KMS-11 (cell line): Measurements from ENCODE around the gene ASB15.

Experiments used
- H2AFZ ChIP-seq: fragments of 200-600 bp; sonication (generic); 2 replicates; pipeline ENCODE4 v1.6.1; 2016; ENCODE audit warnings: antibody characterized with exemption, mixed run types, low read depth
- H3K27ac ChIP-seq: fragments of 200-600 bp; sonication (generic); 2 replicates; pipeline ENCODE4 v1.6.1; 2016; ENCODE audit warnings: mild to moderate bottlenecking, mixed run types
- H3K27me3 ChIP-seq: fragments of 200-600 bp; sonication (generic); 2 replicates; pipeline ENCODE4 v1.6.1; 2017; ENCODE audit warnings: mild to moderate bottlenecking, low read depth, mixed run types, moderate library complexity; ENCODE audit not compliant: insufficient read depth
- H3K36me3 ChIP-seq: fragments of 200-600 bp; sonication (generic); 2 replicates; pipeline ENCODE4 v1.6.1; 2017; ENCODE audit warnings: mild to moderate bottlenecking, mixed run types; ENCODE audit not compliant: insufficient read depth
- H3K4me1 ChIP-seq: fragments of 200-600 bp; sonication (generic); 2 replicates; pipeline ENCODE4 v1.6.1; 2016; ENCODE audit warnings: mild to moderate bottlenecking, low read depth, mixed run types; ENCODE audit not compliant: poor library complexity, severe bottlenecking
- H3K4me2 ChIP-seq: fragments of 200-600 bp; sonication (generic); 2 replicates; pipeline ENCODE4 v1.7.0; 2016; ENCODE audit warnings: mild to moderate bottlenecking, mixed run types
- H3K4me3 ChIP-seq: fragments of 200-600 bp; sonication (generic); IDR thresholded peaks from 2 replicates; pipeline ENCODE4 v1.6.1; 2017; ENCODE audit warnings: low read depth, low read length, mixed read lengths; ENCODE audit not compliant: insufficient read depth
- H3K79me2 ChIP-seq: fragments of 200-600 bp; sonication (generic); 2 replicates; pipeline ENCODE4 v1.6.1; 2016; ENCODE audit warnings: low read depth, mixed run types; ENCODE audit not compliant: insufficient read depth
- H3K9ac ChIP-seq: fragments of 200-600 bp; sonication (generic); 2 replicates; pipeline ENCODE4 v1.6.1; 2016; ENCODE audit warnings: mild to moderate bottlenecking, mixed run types
- H4K20me1 ChIP-seq: fragments of 200-600 bp; sonication (generic); 2 replicates; pipeline ENCODE4 v1.6.1; 2016; ENCODE audit warnings: mild to moderate bottlenecking, mixed run types; ENCODE audit not compliant: insufficient read depth
- TF ChIP-seq, protein P1 (sequence below): fragments of 200-600 bp; sonication (generic); conservative IDR thresholded peaks from 2 replicates; pipeline ENCODE4 v1.6.1; 2017; ENCODE audit warnings: low read depth, mild to moderate bottlenecking, antibody characterized with exemption, low read length, moderate library complexity, mixed read lengths

ASB15 gene

DNA sequence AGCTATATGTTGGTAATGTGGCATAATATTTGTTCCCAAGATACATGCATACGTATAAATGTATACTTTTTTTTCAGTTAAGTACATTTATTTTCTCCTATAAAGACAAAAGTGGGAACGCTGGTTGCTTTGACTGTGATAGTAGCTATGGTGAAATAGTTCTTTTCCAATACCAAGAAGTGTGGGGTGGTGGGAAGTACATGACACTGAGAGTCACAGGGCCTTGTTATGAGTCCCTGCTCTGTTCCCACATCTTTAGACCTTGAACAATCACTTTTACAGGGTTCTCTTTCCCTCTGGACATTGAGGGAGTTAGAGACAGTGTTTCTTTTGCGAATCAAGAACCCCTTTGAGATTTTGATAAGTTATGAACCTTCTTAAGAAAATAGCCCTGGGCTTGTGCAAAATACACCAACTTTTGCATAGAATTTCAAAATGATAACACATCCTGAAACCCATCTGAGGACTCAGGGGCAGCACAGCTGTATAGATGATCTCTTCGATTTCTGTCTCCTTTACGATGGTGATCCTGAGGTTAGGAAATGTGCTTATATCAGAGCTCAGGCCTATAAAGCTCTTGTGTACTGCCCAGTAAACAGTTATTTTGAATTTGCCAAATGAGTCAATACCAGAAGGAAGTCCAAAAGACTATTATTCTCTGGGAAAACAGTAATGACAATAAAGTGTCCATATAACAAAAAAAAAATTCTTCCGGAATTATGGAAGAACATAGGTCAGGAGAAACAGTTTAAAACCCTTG, 55.1 kb downstream of the ASB15 start:
- Histone ChIP-seq H3K79me2 (no peaks in the 10 kb centered on the region), H3K4me3 (no peak overlapping the region), H3K27me3 (no peaks in the 10 kb centered on the region), H2AFZ (no peak overlapping the region), H4K20me1 (no peaks in the 10 kb centered on the region), H3K4me2 (no peak overlapping the region), H3K9ac (no peak overlapping the region), H3K36me3 (no peaks in the 10 kb centered on the region), H3K27ac (no peak overlapping the region), H3K4me1 (no peaks in the 10 kb centered on the region)
- TF ChIP-seq, protein P1, sequence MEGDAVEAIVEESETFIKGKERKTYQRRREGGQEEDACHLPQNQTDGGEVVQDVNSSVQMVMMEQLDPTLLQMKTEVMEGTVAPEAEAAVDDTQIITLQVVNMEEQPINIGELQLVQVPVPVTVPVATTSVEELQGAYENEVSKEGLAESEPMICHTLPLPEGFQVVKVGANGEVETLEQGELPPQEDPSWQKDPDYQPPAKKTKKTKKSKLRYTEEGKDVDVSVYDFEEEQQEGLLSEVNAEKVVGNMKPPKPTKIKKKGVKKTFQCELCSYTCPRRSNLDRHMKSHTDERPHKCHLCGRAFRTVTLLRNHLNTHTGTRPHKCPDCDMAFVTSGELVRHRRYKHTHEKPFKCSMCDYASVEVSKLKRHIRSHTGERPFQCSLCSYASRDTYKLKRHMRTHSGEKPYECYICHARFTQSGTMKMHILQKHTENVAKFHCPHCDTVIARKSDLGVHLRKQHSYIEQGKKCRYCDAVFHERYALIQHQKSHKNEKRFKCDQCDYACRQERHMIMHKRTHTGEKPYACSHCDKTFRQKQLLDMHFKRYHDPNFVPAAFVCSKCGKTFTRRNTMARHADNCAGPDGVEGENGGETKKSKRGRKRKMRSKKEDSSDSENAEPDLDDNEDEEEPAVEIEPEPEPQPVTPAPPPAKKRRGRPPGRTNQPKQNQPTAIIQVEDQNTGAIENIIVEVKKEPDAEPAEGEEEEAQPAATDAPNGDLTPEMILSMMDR = no peak

DNA sequence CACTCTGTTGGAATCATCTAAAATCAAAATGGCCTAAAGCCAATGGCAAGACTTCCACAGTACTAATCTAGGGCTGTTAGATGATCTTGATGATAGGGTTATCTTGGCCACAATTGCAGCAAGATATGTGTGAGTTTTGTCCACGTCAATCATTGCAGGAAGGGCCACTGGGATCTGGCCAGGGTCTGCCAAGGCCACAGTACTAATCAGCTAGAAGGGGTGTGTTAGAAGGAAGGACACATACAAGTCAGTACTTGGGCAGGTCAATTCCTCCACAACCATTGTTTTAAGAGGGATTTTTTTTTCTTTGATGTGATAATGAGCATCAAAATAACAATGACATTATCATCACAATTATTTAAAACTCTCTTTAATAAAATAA, 55.7 kb downstream of the ASB15 start:
- Histone ChIP-seq H3K9ac (no peak overlapping the region), H3K4me1 (no peaks in the 10 kb centered on the region), H3K4me3 (no peak overlapping the region)

DNA sequence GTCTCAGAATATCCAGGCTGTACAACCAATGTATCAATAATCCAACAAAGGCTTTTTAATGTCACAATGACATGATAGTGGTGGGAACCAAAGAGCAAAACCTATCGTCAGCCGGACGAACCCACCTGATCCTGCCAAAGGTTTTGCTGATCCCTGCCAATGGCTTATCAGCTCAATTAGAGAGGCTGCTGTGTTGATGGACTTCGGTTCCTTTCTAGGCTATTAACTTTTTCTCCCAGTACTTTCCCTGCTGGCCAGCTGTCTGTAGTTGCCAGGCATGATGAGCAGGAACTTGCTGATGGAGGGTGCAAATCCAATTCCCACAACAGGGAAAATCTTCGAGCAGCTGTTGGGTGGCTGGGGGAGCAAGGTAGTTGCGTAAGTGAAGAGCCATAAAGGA, 56.4 kb downstream of the ASB15 start:
- Histone ChIP-seq H3K27me3 (no peaks in the 10 kb centered on the region), H3K4me1 (no peaks in the 10 kb centered on the region), H3K27ac (no peak overlapping the region), H2AFZ (no peak overlapping the region), H3K4me2 (no peak overlapping the region), H3K79me2 (no peaks in the 10 kb centered on the region), H3K4me3 (no peak overlapping the region), H3K36me3 (no peaks in the 10 kb centered on the region), H3K9ac (no peak overlapping the region), H4K20me1 (no peaks in the 10 kb centered on the region)
- TF ChIP-seq, protein P1 = no peak

More for the DNA sequence above, 55.7 kb downstream of the ASB15 start:
- no peaks in the 10 kb centered on the region for H4K20me1 ChIP-seq
- H3K27me3 ChIP-seq = no peaks in the 10 kb centered on the region
- H3K79me2 ChIP-seq = no peaks in the 10 kb centered on the region
- no peaks in the 10 kb centered on the region for H3K36me3 ChIP-seq
- H3K4me2 ChIP-seq = no peak overlapping the region
- TF ChIP-seq, protein P1 = no peak
- H3K27ac ChIP-seq = no peak overlapping the region
- H2AFZ ChIP-seq = no peak overlapping the region

DNA sequence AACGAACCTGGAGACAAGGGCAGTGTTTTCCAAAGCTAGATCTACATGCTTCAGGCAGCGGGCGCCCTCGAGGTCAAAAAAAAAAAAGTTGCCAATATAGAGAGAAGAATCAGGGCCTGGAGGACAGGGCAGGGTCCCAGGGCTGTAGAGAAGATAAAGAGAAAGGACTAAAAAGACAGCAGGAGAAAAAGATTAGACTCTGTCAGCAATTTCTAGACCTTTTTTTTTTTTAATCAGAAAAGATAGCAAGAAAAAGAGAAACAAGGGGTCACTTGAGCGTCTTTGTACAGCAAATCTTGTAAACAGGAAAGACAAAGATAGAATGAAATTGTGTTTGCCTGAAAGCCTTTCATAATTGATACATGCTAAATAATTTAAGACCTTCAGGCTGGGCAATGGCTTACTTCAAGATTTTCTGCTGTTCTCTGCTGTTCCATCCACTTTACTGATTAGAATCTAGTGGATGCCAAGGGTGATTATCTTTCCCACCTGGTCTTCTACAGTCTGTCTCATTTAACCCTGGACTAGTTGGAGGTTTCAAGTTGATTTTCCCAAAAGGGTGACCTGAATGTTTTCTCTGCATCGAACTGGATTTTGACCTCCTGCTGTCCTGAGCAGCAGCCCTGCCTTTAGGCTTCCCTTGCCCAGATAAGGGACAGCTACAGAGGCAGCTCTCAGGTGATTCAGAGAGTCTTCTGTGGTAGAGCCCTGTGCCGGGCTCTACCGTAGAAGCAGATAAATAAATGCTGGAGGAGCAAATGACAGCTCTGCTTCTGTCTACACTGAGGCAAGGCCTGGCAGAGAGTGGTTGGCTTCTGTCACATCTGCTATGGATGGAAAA, 59.1 kb downstream of the ASB15 start:
- no peak overlapping the region for H3K4me3 ChIP-seq
- H3K36me3 ChIP-seq = no peaks in the 10 kb centered on the region
- H3K79me2 ChIP-seq = no peaks in the 10 kb centered on the region
- no peaks in the 10 kb centered on the region for H4K20me1 ChIP-seq
- no peak overlapping the region for H3K4me2 ChIP-seq
- TF ChIP-seq, protein P1 = no peak
- no peaks in the 10 kb centered on the region for H3K4me1 ChIP-seq
- H3K27ac ChIP-seq = no peak overlapping the region
- H3K9ac ChIP-seq = no peak overlapping the region
- no peaks in the 10 kb centered on the region for H3K27me3 ChIP-seq
- no peak overlapping the region for H2AFZ ChIP-seq
